Neural progenitor cell (in vitro differentiated cells): Measurements from ENCODE around the gene PSME4. TPM values are rescaled to one million over a fixed set of nuclear protein-coding genes. Genes with fewer than 3 reads are reported as not detected.
A peak's percentile ranks its signal among the peaks of the same experiment; 100 is the strongest.

ENCODE experiments used
- DNase-seq: peaks from one replicate; pipeline ENCODE4 v3.0.0-alpha.2; 2016; ENCODE audit warnings: low spot score
- H2AFZ ChIP-seq: fragments of 200-600 bp; sonication (generic); replicated peaks from 2 replicates; pipeline ENCODE4 v1.6.1; 2016; ENCODE audit warnings: antibody characterized with exemption
- H3F3A ChIP-seq: fragments of 200-600 bp; sonication (generic); 2 replicates; pipeline ENCODE4 v1.6.1; 2016; ENCODE audit warnings: antibody characterized with exemption, low read depth
- H3K27ac ChIP-seq: fragments of 200-600 bp; sonication (generic); 2 replicates; pipeline ENCODE4 v1.5.1; 2016; ENCODE audit warnings: mild to moderate bottlenecking
- H3K27me3 ChIP-seq: fragments of 200-600 bp; sonication (generic); 2 replicates; pipeline ENCODE4 v1.6.1; 2016; ENCODE audit warnings: mild to moderate bottlenecking, moderate library complexity
- H3K36me3 ChIP-seq: fragments of 200-600 bp; sonication (generic); 2 replicates; pipeline ENCODE4 v1.5.1; 2016
- H3K4me1 ChIP-seq: fragments of 200-600 bp; sonication (generic); 2 replicates; pipeline ENCODE4 v1.6.1; 2016; ENCODE audit warnings: mixed run types
- H3K4me2 ChIP-seq: fragments of 200-600 bp; sonication (generic); 2 replicates; pipeline ENCODE4 v1.6.1; 2016
- H3K4me3 ChIP-seq: fragments of 200-600 bp; sonication (generic); 2 replicates; pipeline ENCODE4 v1.5.1; 2016
- H3K79me2 ChIP-seq: fragments of 200-600 bp; sonication (generic); 2 replicates; pipeline ENCODE4 v1.6.1; 2016; ENCODE audit warnings: low read depth
- H3K9ac ChIP-seq: fragments of 200-600 bp; sonication (generic); 2 replicates; pipeline ENCODE4 v1.6.1; 2016
- H3K9me3 ChIP-seq: fragments of 200-600 bp; sonication (generic); 2 replicates; pipeline ENCODE4 v1.5.1; 2016; ENCODE audit warnings: low read depth
- H4K20me1 ChIP-seq: fragments of 200-600 bp; sonication (generic); 2 replicates; pipeline ENCODE4 v1.6.1; 2016; ENCODE audit warnings: low read depth
- H3K27ac Mint-ChIP-seq: 3 replicates; pipeline ENCODE4 v1.8.0; 2021; ENCODE audit warnings: mixed read lengths
- H3K27me3 Mint-ChIP-seq: 2 replicates; pipeline ENCODE4 v1.8.0; 2022; ENCODE audit warnings: low read depth, mild to moderate bottlenecking, inconsistent platforms, moderate library complexity, mixed read lengths; ENCODE audit not compliant: insufficient read depth
- H3K36me3 Mint-ChIP-seq: 3 replicates; pipeline ENCODE4 v1.8.0; 2021; ENCODE audit warnings: mixed read lengths
- H3K4me1 Mint-ChIP-seq: 3 replicates; pipeline ENCODE4 v1.8.0; 2021; ENCODE audit warnings: mixed read lengths
- H3K4me3 Mint-ChIP-seq: 3 replicates; pipeline ENCODE4 v1.8.0; 2021; ENCODE audit warnings: mild to moderate bottlenecking, moderate library complexity, mixed read lengths
- H3K9me3 Mint-ChIP-seq: 3 replicates; pipeline ENCODE4 v1.8.0; 2020; ENCODE audit warnings: mixed read lengths
- EZH2 ChIP-seq: fragments of 200-600 bp; sonication (generic); IDR thresholded peaks from 2 replicates; pipeline ENCODE4 v1.6.1; 2017; ENCODE audit warnings: antibody characterized with exemption, mild to moderate bottlenecking, moderate library complexity
- EZH2phosphoT487 ChIP-seq: fragments of 200-600 bp; sonication (generic); IDR thresholded peaks from 2 replicates; pipeline ENCODE4 v1.6.1; 2017; ENCODE audit warnings: antibody characterized with exemption
- total RNA-seq: library from RNA; depleted of rRNA; stranded (reverse); fragments of >200 nt; gene quantifications from 2 replicates; pipeline ENCODE4 v1.2.3, GENCODE V29; 2015; ENCODE audit warnings: low replicate concordance
- TF ChIP-seq, protein P1 (sequence below): fragments of 200-600 bp; sonication (generic); IDR thresholded peaks from 2 replicates; pipeline ENCODE4 v1.5.1; 2017; ENCODE audit warnings: antibody characterized with exemption, mild to moderate bottlenecking

The PSME4 gene
- total RNA-seq, 1 donor from 2014 or later, result 72.1 TPM

DNA sequence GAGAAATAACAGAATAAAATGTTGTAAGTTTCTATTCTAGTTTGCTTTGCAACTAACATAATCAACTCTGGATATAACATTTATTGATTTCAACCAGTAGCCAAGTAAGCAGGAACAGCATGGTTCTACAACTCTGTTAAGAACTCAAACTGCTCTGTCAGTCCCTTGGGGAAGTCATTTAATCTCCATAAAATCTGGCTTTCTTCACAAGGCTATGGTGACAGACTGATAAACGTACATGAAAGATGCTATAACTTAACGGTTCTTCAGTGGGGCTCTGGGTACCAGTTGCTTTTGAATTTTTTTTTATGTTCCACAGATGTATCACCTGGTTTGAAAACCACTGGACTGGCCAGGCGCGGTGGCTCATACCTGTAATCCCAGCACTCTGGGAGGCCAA is 10.3 kb downstream of the PSME4 start:
- peaks cover 4% of the 10 kb centered on the region for H3K9me3 Mint-ChIP-seq
- no peak overlapping the region for H3K4me3 ChIP-seq
- no peak overlapping the region for H3K9ac ChIP-seq
- no peaks in the 10 kb centered on the region for H3K36me3 ChIP-seq
- no peak overlapping the region for H3K4me2 ChIP-seq
- H3K27ac Mint-ChIP-seq, result no peak overlapping the region
- peaks cover 100% of the 10 kb centered on the region for H3K79me2 ChIP-seq
- H3K9me3 ChIP-seq, result no peaks in the 10 kb centered on the region
- TF ChIP-seq, protein P1, sequence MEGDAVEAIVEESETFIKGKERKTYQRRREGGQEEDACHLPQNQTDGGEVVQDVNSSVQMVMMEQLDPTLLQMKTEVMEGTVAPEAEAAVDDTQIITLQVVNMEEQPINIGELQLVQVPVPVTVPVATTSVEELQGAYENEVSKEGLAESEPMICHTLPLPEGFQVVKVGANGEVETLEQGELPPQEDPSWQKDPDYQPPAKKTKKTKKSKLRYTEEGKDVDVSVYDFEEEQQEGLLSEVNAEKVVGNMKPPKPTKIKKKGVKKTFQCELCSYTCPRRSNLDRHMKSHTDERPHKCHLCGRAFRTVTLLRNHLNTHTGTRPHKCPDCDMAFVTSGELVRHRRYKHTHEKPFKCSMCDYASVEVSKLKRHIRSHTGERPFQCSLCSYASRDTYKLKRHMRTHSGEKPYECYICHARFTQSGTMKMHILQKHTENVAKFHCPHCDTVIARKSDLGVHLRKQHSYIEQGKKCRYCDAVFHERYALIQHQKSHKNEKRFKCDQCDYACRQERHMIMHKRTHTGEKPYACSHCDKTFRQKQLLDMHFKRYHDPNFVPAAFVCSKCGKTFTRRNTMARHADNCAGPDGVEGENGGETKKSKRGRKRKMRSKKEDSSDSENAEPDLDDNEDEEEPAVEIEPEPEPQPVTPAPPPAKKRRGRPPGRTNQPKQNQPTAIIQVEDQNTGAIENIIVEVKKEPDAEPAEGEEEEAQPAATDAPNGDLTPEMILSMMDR, result no peak
- no peak for TF ChIP-seq EZH2
- TF ChIP-seq EZH2phosphoT487, result no peak
- no peak overlapping the region for H2AFZ ChIP-seq
- H3K4me1 ChIP-seq, result peaks cover 34% of the 10 kb centered on the region
- H3K27me3 ChIP-seq, result no peaks in the 10 kb centered on the region
- peaks cover 25% of the 10 kb centered on the region for H4K20me1 ChIP-seq
- H3K36me3 Mint-ChIP-seq, result peaks cover 15% of the 10 kb centered on the region
- H3K4me1 Mint-ChIP-seq, result peaks cover 18% of the 10 kb centered on the region
- DNase-seq, result no peak
- H3K27me3 Mint-ChIP-seq, result peaks cover 2% of the 10 kb centered on the region
- peaks cover 3% of the 10 kb centered on the region for H3F3A ChIP-seq
- H3K4me3 Mint-ChIP-seq, result no peak overlapping the region
- H3K27ac ChIP-seq, result no peak overlapping the region

DNA sequence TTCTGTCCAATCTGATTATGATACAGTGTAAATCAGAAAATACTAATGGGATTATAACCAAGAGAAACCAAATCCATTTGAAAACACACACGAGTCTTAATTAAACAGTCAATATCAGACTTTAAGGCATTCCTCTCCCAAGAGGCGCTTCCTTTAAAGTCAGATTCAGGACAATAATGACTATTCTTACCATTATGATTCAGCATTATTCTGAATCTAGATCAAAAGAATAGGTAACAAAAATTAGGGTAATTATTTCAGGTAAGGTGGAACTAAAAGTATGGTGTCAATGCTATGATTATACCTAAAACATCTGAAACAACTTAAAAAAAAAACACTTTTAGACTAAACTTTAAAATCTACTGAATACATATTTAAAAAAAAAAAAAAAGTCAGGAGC is 12.3 kb downstream of the PSME4 start:
- Mint-ChIP-seq H3K36me3 (peaks cover 6% of the 10 kb centered on the region), H3K4me3 (no peak overlapping the region), H3K4me1 (peaks cover 18% of the 10 kb centered on the region), H3K27me3 (peaks cover 2% of the 10 kb centered on the region), H3K9me3 (peaks cover 2% of the 10 kb centered on the region), H3K27ac (no peak overlapping the region)
- Histone ChIP-seq H3F3A (peaks cover 3% of the 10 kb centered on the region), H2AFZ (no peak overlapping the region), H3K27me3 (no peaks in the 10 kb centered on the region), H3K9ac (no peak overlapping the region), H4K20me1 (peaks cover 27% of the 10 kb centered on the region), H3K27ac (no peak overlapping the region), H3K4me3 (no peak overlapping the region), H3K9me3 (no peaks in the 10 kb centered on the region), H3K36me3 (no peaks in the 10 kb centered on the region), H3K79me2 (peaks cover 100% of the 10 kb centered on the region), H3K4me1 (peaks cover 25% of the 10 kb centered on the region), H3K4me2 (no peak overlapping the region)
- no peak for DNase-seq
- TF ChIP-seq EZH2 (no peak), EZH2phosphoT487 (no peak)
- TF ChIP-seq, protein P1, result no peak

- H3K4me2 ChIP-seq, result no peak overlapping the region
- DNase-seq, result peak; percentile 12
- Mint-ChIP-seq H3K27ac (no peak overlapping the region), H3K36me3 (peaks cover 15% of the 10 kb centered on the region), H3K9me3 (peaks cover 5% of the 10 kb centered on the region), H3K4me1 (peaks cover 4% of the 10 kb centered on the region), H3K27me3 (no peaks in the 10 kb centered on the region), H3K4me3 (no peak overlapping the region)
- H3K4me1 ChIP-seq, result peaks cover 11% of the 10 kb centered on the region
- H3K9me3 ChIP-seq, result no peaks in the 10 kb centered on the region
- H4K20me1 ChIP-seq, result peaks cover 42% of the 10 kb centered on the region
- no peak overlapping the region for H3K9ac ChIP-seq
- peaks cover 10% of the 10 kb centered on the region for H3F3A ChIP-seq
- H2AFZ ChIP-seq, result no peak overlapping the region
- no peaks in the 10 kb centered on the region for H3K27me3 ChIP-seq
- H3K4me3 ChIP-seq, result no peak overlapping the region
- H3K36me3 ChIP-seq, result peaks cover 12% of the 10 kb centered on the region
- H3K27ac ChIP-seq, result peak overlapping the region; percentile 38
- TF ChIP-seq EZH2 (no peak), EZH2phosphoT487 (no peak)
- TF ChIP-seq, protein P1, result no peak
- H3K79me2 ChIP-seq, result peaks cover 92% of the 10 kb centered on the region
These were observed 18.3 kb downstream of the PSME4 start for GRCh38 chr2:53952519-53952918.
